ENCODE results near the gene TRPC4AP.

GRCh38 chr20:35059110-35059509, 33.5 kb downstream of the TRPC4AP start:
- TF ChIP-seq EZH2phosphoT487 (IDR thresholded peaks at IDR 0.05; ENCODE audit: borderline replicate concordance, low read depth, low read length), result no peak
- TF ChIP-seq CTCF (conservative IDR thresholded peaks at IDR 0.05; ENCODE audit: low read length), result no peak

Measured in OCI-LY7 (cell line).